ENCODE results near the gene LYPD5. TPM values are rescaled to one million over a fixed set of nuclear protein-coding genes. Genes with fewer than 3 reads are reported as not detected.
"Not testable (repeated sequence)": the region's sequence is repeated elsewhere in the genome, so short reads cannot be mapped to it uniquely, and the experiment has no call there.

The LYPD5 gene
- total RNA-seq, 1 experiment from 2014 or later = 2.9 TPM

DNA sequence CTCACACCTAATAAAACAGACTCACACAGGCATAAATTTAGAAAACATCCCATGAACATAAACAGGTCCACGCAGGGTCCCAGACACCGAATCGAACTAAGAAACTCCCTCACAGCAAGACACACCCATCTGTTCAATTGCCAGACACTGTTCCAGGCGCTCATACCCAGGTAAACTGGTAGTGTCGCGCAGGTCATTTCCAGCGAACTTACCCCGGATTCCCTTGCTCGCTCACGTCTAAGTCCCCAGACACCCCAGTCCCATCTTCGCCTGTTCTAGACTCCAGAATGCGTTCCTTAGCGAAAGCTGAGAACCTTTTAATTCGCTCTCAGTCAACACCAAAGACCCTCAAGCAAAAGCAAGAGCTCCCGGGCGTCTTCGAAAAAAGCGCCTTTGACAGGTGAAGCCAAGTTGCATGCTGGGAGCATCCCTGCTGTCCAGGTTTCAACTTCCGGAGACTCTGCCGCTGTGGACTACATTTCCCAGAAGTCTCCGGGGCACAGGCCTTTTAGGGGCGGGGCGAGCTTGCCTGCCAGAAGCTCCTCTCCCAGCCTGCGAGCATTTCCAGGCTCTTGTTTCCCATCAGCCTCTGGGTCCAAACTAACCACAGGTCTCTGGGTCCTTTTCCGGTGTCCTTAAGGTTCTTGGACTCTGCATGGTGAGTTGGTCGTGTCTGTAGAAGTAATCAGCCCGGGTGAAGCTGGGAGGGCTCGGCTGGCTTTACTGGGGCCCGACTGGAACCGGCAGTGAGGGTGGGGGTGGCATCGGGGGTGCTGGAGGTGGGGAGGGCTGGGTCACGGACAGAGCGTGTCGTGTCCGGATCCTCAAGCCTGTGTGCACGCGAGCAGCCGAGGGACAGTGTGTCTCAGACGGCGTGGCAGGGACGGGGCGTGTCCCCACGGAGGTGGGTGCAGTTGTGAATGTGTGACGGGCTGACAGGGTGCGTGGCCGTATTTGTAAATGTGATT, 24.8 kb upstream of the LYPD5 start, which contains the start of gene ZNF283:
TSS of gene ZNF283 (plus strand) at position 535 of the 968 bp plus-strand sequence. CDS start 6,184 bp downstream, outside the sequence.
- peaks cover 34% of the 10 kb centered on the region for H3K36me3 ChIP-seq (ENCODE audit: low read depth)
- peaks cover 22% of the 10 kb centered on the region for H3K9me3 ChIP-seq (ENCODE audit: insufficient read depth, low read depth)
- peak within 1 kb of the TSS; percentile 96 for H3K4me2 ChIP-seq
- ChIA-PET POLR2A (ENCODE audit: unreplicated experiment) (interaction anchor here (0.6 to 0.8 kb wide), 9 partner anchors 84 to 578 kb away, joined by 3 to 15 read pairs (median 4); partner anchors contain the start of genes IRGQ, ZNF221, ZNF222 and ZNF223), CTCF (interaction anchor here (0.6 to 1.0 kb wide), 2 partner anchors 124 to 388 kb away, joined by 4 to 5 read pairs; partner anchors contain the start of gene ZNF221)
- TF ChIP-seq EZH2 (IDR thresholded peaks at IDR 0.05; ENCODE audit: low read depth) = no peak
- TF ChIP-seq, protein P1, sequence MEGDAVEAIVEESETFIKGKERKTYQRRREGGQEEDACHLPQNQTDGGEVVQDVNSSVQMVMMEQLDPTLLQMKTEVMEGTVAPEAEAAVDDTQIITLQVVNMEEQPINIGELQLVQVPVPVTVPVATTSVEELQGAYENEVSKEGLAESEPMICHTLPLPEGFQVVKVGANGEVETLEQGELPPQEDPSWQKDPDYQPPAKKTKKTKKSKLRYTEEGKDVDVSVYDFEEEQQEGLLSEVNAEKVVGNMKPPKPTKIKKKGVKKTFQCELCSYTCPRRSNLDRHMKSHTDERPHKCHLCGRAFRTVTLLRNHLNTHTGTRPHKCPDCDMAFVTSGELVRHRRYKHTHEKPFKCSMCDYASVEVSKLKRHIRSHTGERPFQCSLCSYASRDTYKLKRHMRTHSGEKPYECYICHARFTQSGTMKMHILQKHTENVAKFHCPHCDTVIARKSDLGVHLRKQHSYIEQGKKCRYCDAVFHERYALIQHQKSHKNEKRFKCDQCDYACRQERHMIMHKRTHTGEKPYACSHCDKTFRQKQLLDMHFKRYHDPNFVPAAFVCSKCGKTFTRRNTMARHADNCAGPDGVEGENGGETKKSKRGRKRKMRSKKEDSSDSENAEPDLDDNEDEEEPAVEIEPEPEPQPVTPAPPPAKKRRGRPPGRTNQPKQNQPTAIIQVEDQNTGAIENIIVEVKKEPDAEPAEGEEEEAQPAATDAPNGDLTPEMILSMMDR (conservative IDR thresholded peaks at IDR 0.05) = no peak
- peak within 1 kb of the TSS; percentile 74 for H3K4me3 ChIP-seq
- peaks cover 6% of the 10 kb centered on the region; the same call in 1 of the 2 replicates for H3F3A ChIP-seq (ENCODE audit: insufficient read depth, low read depth)
- 0 out of 2 replicates have a peak, but pooled peaks cover 6% of the 10 kb centered on the region for H3K79me2 ChIP-seq (ENCODE audit: low read depth)
- H3K27ac ChIP-seq = no peak within 1 kb of the TSS
- H3K27me3 ChIP-seq (ENCODE audit: insufficient read depth, low read depth) = no peaks in the 10 kb centered on the region
- peak within 1 kb of the TSS; percentile 87 for H2AFZ ChIP-seq
- intact Hi-C loops (cut with micrococcal nuclease; ENCODE audit: unreplicated experiment) = no loop called here
- BruUV-seq (replicated peaks) = no TSS peak
- H4K20me1 ChIP-seq (ENCODE audit: insufficient read depth) = no peaks in the 10 kb centered on the region
- peak; percentile 79 to 88 for DNase-seq
- H3K4me1 ChIP-seq (replicated peaks; ENCODE audit: insufficient read depth) = peaks cover 7% of the 10 kb centered on the region
- no peaks in the 10 kb centered on the region for H3K9me2 ChIP-seq (ENCODE audit: insufficient read depth)

DNA sequence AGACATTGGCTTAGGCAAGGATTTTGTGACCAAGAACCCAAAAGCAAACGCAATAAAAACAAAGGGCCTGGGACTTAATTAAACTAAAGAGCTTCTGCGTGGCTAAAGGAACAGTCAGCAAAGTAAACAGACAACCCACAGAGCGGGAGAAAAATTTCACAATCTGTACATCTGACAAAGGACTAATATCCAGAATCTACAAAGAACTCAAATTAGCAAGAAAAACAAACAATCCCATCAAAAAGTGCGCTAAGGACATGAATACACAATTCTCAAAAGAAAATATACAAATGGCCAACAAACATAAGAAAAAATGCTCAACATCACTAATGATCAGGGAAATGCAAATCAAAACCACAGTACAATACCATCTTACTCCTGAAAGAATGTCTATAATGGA, 22.3 kb upstream of the LYPD5 start:
- H3K79me2 ChIP-seq (ENCODE audit: low read depth); H3K4me1 ChIP-seq (replicated peaks; ENCODE audit: insufficient read depth); H3K4me2 ChIP-seq; CTCF ChIA-PET; H3K27me3 ChIP-seq (ENCODE audit: insufficient read depth, low read depth); intact Hi-C loops (cut with micrococcal nuclease; ENCODE audit: unreplicated experiment); H3K27ac ChIP-seq; BruUV-seq (replicated peaks); H3K9me2 ChIP-seq (ENCODE audit: insufficient read depth); H3F3A ChIP-seq (ENCODE audit: insufficient read depth, low read depth); H2AFZ ChIP-seq; POLR2A ChIA-PET (ENCODE audit: unreplicated experiment); H3K4me3 ChIP-seq; H4K20me1 ChIP-seq (ENCODE audit: insufficient read depth): not testable (repeated sequence)
- Histone ChIP-seq H3K36me3 (ENCODE audit: low read depth) (peaks cover 15% of the 10 kb centered on the region), H3K9me3 (ENCODE audit: insufficient read depth, low read depth) (peaks cover 22% of the 10 kb centered on the region)
- DNase-seq = peak in 1 of 2 experiments; percentile 52

GRCh38 chr19:43823856-43824255, 21.6 kb upstream of the LYPD5 start:
- H3K4me1 ChIP-seq (replicated peaks; ENCODE audit: insufficient read depth); DNase-seq; H3F3A ChIP-seq (ENCODE audit: insufficient read depth, low read depth); BruUV-seq (replicated peaks); H2AFZ ChIP-seq; H3K27ac ChIP-seq; H3K9me2 ChIP-seq (ENCODE audit: insufficient read depth); H3K27me3 ChIP-seq (ENCODE audit: insufficient read depth, low read depth); H3K4me3 ChIP-seq; H3K36me3 ChIP-seq (ENCODE audit: low read depth); POLR2A ChIA-PET (ENCODE audit: unreplicated experiment); CTCF ChIA-PET; intact Hi-C loops (cut with micrococcal nuclease; ENCODE audit: unreplicated experiment); H3K79me2 ChIP-seq (ENCODE audit: low read depth); H4K20me1 ChIP-seq (ENCODE audit: insufficient read depth); H3K4me2 ChIP-seq: not testable (repeated sequence)
- peaks cover 18% of the 10 kb centered on the region for H3K9me3 ChIP-seq (ENCODE audit: insufficient read depth, low read depth)

DNA sequence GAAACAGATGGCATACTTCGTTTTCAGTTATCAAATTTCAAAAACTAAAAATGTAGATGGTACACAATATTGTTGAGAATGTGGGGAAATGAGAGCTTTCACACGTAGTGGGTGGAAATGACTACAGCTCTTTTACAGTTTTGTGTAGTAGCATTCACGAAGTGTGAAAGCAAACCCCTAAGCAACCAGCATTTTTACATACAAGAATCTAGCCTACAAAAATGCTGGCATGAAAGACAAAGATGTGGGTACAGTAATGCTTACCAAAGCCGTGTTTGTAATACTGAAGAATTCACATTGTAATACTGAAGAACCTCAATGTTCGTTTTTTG, 18.6 kb upstream of the LYPD5 start:
- H3K9me2 ChIP-seq (ENCODE audit: insufficient read depth) = no peaks in the 10 kb centered on the region
- CTCF ChIA-PET = no interaction called here
- H3K4me3 ChIP-seq = no peak overlapping the region
- no peak overlapping the region for H3K27ac ChIP-seq
- TF ChIP-seq EZH2 (IDR thresholded peaks at IDR 0.05; ENCODE audit: low read depth) = no peak
- TF ChIP-seq, protein P1 (conservative IDR thresholded peaks at IDR 0.05) = no peak
- POLR2A ChIA-PET (ENCODE audit: unreplicated experiment) = no interaction called here
- H3K36me3 ChIP-seq (ENCODE audit: low read depth) = no peaks in the 10 kb centered on the region
- peaks cover 5% of the 10 kb centered on the region; the same call in 1 of the 2 replicates for H3K9me3 ChIP-seq (ENCODE audit: insufficient read depth, low read depth)
- H4K20me1 ChIP-seq (ENCODE audit: insufficient read depth) = no peaks in the 10 kb centered on the region
- H3K27me3 ChIP-seq (ENCODE audit: insufficient read depth, low read depth) = no peaks in the 10 kb centered on the region
- H2AFZ ChIP-seq = no peak overlapping the region
- no peak for DNase-seq
- no TSS peak for BruUV-seq (replicated peaks)
- no peaks in the 10 kb centered on the region for H3K79me2 ChIP-seq (ENCODE audit: low read depth)
- H3F3A ChIP-seq (ENCODE audit: insufficient read depth, low read depth) = peaks cover 6% of the 10 kb centered on the region; the same call in 1 of the 2 replicates
- no peaks in the 10 kb centered on the region for H3K4me1 ChIP-seq (replicated peaks; ENCODE audit: insufficient read depth)
- H3K4me2 ChIP-seq = no peak overlapping the region
- intact Hi-C loops (cut with micrococcal nuclease; ENCODE audit: unreplicated experiment) = no loop called here
